Measurements from ENCODE around the gene TNNI3K.

Gene TNNI3K

DNA sequence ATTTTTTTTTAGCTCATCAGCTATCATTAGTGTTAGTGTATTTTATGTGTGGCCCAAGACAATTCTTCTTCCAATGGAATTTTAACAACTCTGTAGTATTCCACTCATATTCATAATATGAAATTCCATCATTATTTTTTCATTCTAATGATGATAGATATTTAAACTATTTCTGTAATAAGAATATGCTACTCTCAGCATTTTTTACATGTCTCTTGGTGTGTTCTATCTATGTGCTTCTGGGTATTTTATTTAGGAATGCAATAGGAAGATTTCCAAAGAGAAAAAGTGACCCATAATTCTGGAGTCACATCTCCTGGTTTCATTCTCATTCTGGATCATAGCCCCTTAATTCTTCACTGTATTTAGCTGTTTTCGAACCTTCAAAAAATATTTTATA, 167.7 kb downstream of the TNNI3K start:
- ChIA-PET CTCF (no interaction called here), POLR2A (no interaction called here)
- DNase-seq (ENCODE audit: low read depth, low spot score), result no peak
- no peak overlapping the region for H3K4me3 ChIP-seq (ENCODE audit: low read depth, low read length)
- TF ChIP-seq, protein P1, sequence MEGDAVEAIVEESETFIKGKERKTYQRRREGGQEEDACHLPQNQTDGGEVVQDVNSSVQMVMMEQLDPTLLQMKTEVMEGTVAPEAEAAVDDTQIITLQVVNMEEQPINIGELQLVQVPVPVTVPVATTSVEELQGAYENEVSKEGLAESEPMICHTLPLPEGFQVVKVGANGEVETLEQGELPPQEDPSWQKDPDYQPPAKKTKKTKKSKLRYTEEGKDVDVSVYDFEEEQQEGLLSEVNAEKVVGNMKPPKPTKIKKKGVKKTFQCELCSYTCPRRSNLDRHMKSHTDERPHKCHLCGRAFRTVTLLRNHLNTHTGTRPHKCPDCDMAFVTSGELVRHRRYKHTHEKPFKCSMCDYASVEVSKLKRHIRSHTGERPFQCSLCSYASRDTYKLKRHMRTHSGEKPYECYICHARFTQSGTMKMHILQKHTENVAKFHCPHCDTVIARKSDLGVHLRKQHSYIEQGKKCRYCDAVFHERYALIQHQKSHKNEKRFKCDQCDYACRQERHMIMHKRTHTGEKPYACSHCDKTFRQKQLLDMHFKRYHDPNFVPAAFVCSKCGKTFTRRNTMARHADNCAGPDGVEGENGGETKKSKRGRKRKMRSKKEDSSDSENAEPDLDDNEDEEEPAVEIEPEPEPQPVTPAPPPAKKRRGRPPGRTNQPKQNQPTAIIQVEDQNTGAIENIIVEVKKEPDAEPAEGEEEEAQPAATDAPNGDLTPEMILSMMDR (IDR thresholded peaks at IDR 0.05; ENCODE audit: insufficient read depth, low read length, missing control alignments), result no peak

DNA sequence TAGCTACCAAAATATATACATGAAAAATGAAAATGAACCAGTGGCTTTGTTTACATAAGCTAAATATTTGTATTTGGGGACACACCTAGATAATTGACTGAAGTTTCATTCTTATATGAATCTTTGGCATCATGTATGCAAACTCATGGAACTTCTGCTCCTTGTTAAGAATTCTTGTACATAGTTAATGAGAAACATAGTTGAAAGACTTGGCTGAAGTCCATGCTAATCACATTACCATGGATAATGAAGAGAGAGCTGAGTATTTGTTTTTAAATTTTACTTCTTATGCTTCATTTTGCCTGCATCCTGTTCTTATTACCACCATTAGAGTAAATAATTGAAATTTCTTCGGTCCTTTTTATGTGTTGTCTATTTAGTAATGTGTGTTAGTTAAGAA, 168.4 kb downstream of the TNNI3K start:
- ChIA-PET POLR2A (no interaction called here), CTCF (no interaction called here)
- no peak for DNase-seq (ENCODE audit: low read depth, low spot score)
- H3K4me3 ChIP-seq (ENCODE audit: low read depth, low read length), result no peak overlapping the region
- TF ChIP-seq, protein P1 (IDR thresholded peaks at IDR 0.05; ENCODE audit: insufficient read depth, low read length, missing control alignments), result no peak

DNA sequence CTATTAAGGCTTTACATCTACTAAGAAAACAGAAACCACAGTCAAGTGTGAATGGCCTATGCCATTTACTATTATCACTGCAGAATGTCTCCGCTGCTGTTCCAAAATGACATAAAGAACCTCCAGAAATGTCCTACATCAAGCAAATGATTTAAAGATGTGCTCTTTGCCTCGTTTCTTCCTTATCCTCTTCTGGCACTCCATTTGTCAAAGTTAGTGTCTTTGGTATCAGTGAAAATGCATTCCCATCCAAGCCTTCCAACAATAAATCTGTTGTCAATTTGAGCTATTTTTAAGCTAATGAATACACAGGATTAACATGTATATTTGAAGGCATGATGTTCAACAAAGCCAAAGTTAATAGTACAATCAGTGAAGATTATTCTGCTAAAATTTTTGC, 171.6 kb downstream of the TNNI3K start:
- TF ChIP-seq, protein P1 (IDR thresholded peaks at IDR 0.05; ENCODE audit: insufficient read depth, low read length, missing control alignments), result no peak
- POLR2A ChIA-PET, result no interaction called here
- CTCF ChIA-PET, result no interaction called here
- H3K4me3 ChIP-seq (ENCODE audit: low read depth, low read length), result no peak overlapping the region
- no peak for DNase-seq (ENCODE audit: low read depth, low spot score)

DNA sequence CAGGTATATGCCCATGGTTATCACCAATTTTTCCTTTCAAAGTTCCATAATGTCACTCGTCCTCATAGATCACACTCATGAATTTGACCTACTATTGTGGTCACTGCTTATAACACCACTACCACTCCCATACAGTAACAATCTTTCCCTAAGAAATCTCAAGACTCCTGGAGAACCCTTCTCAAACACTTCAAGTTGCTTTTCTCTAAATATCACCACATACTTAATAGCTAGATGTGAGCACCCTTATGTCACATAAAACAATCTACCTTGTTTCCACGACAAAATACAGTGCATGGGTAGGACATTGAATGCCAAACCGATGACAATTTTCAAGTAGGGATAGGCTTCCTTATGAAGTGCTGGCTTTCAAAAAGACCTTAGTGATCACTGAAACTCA, 172.7 kb downstream of the TNNI3K start:
- ChIA-PET POLR2A (no interaction called here), CTCF (no interaction called here)
- TF ChIP-seq, protein P1 (IDR thresholded peaks at IDR 0.05; ENCODE audit: insufficient read depth, low read length, missing control alignments), result no peak
- H3K4me3 ChIP-seq (ENCODE audit: low read depth, low read length), result no peak overlapping the region
- DNase-seq (ENCODE audit: low read depth, low spot score), result no peak

DNA sequence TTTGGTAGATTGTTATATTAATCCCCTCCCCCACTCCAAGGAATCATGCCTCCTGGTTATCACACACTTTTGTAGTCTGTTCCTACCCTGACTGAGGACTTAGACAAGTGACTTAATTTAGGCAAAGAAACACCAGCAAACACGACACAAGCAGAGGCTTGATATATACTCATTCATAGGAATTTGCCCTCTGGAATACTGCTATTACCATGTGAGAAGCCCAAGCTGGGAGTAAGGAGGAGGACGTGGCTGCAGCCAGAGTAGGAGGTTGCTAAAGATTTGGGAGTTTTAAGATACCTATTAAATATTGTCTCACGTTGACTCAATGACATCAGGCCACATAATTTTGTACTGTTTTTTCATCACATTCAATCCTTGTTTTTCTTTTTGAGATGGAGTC, 177.1 kb downstream of the TNNI3K start:
- CTCF ChIA-PET, result no interaction called here

DNA sequence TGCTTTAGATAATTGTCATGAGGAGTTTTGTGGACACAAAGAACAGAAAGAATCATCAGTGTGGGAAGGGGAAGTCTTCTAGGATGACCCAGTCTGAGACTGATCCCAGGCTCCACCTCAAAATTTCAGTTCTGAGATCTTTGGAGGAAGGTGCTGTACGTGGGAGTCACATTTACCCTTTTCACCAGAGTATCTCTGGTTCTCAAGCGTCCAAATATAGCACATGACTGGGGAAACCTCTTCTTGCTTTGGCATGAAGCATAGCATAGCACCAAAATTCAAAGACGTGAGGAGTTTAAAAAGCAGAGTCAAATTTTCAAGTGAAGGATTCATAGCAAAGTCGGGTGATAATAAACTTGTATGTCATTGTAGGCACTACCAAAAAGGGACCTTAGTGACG, 180.7 kb downstream of the TNNI3K start:
- ChIA-PET CTCF (no interaction called here), POLR2A (no interaction called here)
- no peak for DNase-seq (ENCODE audit: low read depth, low spot score)
- no peak overlapping the region for H3K4me3 ChIP-seq (ENCODE audit: low read depth, low read length)
- TF ChIP-seq, protein P1 (IDR thresholded peaks at IDR 0.05; ENCODE audit: insufficient read depth, low read length, missing control alignments), result no peak

More for the DNA sequence above, 177.1 kb downstream of the TNNI3K start:
- H3K4me3 ChIP-seq (ENCODE audit: low read depth, low read length), result no peak overlapping the region
- POLR2A ChIA-PET, result no interaction called here
- no peak for DNase-seq (ENCODE audit: low read depth, low spot score)
- TF ChIP-seq, protein P1 (IDR thresholded peaks at IDR 0.05; ENCODE audit: insufficient read depth, low read length, missing control alignments), result no peak

Measured in AG04449 (cell line).